GM19372 (cell line): ENCODE data around the gene BCORL1.
A peak's percentile ranks its signal among the peaks of the same experiment; 100 is the strongest.

Experiments used
- ATAC-seq: cut with Tn5 transposase; IDR thresholded peaks from one replicate; pipeline ENCODE4 v1.9.1; 2021; ENCODE audit warnings: mild to moderate bottlenecking, low read depth, moderate library complexity; ENCODE audit not compliant: unreplicated experiment

Gene BCORL1

GRCh38 chrX:129959493-129959832, 23.0 kb upstream of the BCORL1 start:
- no peak for ATAC-seq

DNA sequence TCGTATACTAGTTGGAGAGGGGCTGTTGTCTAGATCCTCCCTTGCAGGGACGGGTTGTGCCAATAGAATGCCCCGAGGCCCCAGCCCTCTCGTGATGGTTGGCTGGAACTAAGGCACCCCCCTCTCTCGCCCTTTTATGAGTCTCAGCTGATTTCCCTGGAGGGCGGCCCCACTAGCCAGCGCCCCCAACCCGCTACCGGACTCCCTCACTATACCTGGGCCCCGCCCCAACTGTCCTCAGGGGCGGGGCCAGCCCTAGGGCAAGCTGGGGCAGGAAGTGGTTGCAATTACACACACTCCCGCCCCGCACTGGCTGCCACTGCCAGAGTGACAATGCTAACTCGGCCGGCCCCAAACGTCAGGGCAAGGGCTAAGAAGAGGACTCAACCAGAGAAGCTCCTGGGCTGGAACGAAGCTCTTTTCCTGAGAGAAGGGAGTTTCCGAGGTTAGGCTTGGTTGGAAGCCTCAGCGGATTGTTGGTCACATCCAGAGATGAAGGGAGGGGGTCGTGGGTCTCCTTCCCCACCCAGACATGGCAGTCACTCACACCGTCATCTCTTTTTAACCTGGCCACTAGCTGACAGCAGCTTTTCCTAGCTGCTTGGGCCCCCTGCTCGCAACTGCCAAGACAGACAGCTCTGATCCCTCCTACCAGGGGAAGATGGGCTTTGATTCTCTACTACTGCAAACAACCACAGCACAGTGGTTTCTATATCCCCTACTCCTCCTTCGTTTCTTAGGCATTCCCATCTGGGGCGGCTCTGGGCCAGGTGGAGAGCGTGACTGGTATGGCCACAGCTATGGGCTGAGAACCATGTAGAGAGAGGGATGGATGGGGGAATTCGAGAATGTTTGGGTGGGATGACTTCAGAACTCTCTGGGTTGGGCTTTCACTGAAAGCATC, 21.0 kb upstream of the BCORL1 start:
- ATAC-seq = peak; percentile 85

DNA sequence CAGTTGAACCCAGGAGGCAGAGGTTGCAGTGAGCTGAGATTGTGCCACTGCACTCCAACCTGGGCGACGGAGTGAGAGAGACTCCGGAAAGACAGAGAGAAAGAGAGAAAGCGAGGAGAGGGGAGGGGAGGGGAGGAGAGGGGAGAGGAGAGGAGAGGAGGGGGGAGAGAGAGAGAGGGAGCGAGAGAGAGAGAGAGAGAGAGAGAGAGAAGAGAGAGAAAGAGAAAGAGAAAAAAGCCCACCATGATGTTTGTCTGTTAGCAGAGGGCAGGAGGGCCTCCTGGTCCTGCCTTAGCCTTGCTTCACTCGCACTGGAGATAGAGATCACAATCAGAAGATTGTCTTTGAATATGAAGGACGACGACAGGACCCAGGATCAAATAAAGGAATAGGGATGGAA, 18.7 kb upstream of the BCORL1 start:
- no peak for ATAC-seq

DNA sequence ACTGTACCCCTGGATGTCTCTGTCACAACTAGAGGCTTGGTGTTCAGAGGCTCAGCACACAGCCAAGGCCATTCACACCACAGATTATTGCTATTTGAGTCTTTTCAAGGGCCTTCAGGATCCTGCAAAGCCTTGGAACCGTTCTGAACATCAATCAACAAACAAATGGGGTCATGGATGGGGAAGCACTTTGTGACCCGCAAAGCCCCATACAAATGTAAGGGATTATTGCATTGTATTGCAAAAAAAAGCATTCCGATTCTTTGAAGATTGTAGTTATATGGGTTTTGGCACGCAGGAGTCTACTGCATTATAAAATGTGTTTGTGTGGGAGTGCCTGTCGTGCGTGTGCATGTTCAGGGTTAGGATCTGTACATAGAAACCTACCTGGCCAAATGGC, 17.3 kb upstream of the BCORL1 start:
- ATAC-seq = no peak

DNA sequence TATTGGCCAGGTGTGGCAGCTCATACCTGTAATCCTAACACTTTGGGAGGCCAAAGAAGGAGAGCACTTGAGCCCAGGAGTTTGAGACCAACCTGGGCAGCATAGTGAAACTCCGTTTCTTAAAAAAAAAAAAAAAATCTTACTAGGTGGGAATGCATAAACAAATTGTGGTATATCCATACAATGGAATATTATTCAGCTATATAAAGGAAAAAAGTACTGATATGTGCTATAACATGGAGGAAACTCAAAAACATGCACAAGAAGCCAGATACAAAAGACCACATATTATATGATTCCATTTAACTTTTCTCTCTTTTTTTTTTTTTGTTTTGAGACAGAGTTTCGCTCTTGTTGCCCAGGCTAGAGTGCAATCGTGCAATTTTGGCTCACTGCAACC, 13.5 kb upstream of the BCORL1 start:
- no peak for ATAC-seq

GRCh38 chrX:129976441-129976840, 6.0 kb upstream of the BCORL1 start:
- ATAC-seq = no peak

DNA sequence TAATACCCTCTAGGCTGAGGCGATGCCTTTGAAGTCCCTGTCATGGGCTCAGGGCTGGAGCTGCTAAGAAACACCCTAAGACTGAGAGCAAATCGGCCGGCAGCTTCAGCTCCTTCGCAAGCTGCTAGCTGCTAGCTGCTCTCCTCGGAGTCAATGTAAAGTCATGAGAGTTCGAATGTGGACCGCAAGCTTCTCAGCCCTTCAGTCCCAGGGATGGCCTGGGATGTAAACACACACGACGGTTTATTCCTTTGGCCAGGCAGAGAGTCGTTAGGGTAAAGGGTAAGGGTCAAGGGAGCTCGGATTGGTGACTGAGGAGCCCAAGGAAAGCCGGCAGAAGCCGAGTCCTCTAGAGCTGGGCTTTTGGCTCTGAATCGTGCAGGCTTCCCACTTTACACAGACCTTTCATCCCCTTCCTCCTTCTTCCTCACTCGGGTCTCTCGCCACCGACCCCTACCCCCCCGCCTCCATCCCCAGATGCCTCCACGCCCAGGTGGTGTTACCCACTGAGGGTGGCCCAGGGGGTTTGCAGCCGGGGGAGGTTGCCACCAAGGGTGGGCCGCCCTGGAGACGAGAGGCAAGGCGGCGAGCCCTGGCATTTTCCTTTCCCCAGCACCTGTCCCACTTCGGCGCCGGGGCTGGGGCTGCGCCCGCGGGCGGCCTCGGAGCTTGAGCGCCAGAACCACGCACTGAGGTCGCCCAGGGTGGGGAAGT, 3.1 kb upstream of the BCORL1 start:
- no peak for ATAC-seq

DNA sequence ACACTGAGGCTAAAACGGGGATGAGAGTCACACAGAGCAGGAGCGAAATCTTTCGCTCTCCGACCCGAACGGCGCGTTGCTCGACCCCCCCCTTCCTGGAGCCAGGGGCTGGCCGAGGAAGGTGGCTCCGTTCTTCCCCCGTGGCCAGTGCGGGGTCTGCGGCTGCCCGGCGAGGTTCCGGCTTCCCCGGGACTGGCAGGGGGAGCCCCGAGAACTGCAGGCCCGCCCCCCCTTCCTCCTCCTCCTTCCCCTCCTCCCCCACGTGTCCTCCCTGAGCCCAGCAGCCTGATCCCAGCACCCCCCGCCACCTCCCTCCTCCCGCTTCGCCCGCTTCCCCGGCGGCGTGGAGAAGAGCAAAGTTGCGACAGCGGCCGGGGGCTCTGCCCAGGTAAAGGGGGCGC, 2.4 kb upstream of the BCORL1 start:
- no peak for ATAC-seq

GRCh38 chrX:129980540-129981199, 1.8 kb upstream of the BCORL1 start:
- ATAC-seq = no peak

- ATAC-seq = no peak
Measured at GRCh38 chrX:129981200-129981553, 1.3 kb upstream of the BCORL1 start.

DNA sequence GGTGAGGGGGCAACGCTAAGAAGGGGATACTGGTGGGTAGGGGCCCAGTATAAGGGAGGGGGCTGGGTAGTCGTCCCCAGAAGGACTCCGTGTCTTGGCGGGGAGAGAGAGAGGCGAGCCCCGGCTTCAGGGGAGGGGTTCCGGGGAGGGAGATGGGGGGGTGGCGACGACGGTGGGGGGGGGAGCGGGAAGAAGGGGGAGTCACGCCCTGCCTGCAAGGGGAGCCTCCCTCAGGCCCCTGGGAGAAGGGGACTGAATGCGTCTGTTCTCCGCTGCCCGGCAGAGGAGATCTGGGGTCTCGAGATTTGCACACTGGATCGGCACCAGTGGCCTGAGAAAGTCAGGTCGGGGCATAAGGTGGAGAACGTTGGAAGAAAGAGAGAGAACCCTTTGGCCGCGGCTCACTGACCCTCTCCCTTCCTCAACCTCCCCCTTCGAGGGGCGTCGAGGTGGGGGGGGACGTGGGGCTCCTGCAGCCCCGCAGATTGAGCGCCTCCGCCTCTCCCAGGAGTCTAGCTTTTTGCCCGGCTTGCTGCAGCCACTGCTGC, 609 bp upstream of the BCORL1 start:
- ATAC-seq = no peak

- no peak for ATAC-seq
Measured at GRCh38 chrX:129983575-129984110, 1.2 kb downstream of the BCORL1 start.

- no peak for ATAC-seq
Measured at GRCh38 chrX:129984111-129984958, 1.9 kb downstream of the BCORL1 start.

DNA sequence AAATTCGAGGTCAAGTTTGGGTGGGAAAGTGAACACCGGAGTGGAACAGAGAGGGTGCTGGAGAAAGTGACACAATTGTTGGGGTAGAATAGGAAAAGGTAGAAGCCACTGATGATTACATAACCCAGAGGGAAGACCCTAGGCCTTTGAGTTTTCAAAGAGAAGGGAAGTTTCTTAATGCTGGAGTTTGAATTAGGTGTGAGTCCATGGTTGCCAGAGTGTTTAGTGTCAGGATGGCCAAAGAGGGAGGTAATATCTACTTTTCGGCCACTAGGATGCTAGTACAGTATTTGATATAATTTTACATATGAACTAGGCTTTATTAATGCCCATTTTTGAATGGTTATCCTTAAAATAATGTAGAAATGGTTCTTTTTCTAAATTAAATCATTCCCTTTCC, 5.4 kb downstream of the BCORL1 start:
- ATAC-seq = no peak

GRCh38 chrX:129992181-129992580, 9.7 kb downstream of the BCORL1 start:
- ATAC-seq = no peak

DNA sequence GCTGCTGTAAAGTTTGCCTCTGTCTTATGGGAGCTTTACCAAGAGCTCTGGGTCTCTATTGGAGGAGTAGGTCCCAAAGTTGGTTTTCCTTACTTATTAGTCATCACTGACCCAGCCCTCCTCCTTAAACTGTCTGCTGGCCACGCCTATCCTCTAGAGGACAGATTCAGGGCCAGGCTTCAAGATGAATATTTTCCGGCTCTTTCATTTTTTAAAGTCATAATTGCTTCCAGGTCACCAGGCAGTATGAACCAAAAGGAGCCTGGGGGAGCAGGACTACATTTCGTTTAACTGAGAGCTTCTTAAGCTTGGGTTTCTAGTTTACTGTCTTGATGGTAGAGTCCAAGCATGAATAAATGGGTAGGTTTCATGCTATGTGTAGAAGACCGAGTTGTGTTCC, 13.7 kb downstream of the BCORL1 start:
- ATAC-seq = no peak

- ATAC-seq = no peak
Measured at GRCh38 chrX:129997086-129997485, 14.7 kb downstream of the BCORL1 start.

DNA sequence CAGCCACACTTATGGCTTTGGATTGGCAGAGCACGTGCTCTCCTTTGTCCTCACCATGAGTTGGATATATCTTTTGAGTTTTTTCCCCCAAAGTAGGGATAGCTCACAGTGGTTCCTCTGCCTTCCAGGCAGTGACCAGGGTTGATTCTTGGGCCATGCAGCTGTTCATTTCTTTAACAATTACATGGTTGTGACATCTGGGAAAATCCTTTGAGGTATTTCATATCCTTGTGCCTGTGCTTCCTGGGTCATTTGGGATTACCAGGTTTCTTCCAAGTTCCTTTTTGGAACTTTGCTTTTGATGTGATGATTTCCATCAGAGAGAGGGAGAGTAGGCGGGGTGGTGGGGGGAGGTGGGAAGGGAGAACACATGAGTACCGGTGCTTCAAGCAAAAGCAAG, 15.6 kb downstream of the BCORL1 start:
- ATAC-seq = no peak

DNA sequence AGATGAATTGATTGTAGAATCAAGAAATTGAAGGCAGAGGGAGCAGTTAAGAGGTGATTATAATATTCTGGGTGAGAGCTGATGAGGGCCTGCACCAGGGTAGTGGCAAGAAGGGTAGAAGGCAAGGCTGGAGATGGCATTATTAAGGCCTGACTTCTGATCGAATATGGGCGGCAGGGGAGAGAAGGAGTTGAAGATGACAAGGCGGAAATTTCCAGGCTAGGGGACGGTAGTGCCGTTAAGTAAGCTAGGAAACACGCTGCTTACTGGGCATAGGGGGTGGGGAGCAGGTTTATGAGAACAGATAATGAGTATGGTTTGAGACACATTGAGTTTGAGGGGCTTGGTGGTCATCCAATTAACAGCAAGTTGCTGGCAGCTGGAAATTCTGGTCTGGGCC, 19.5 kb downstream of the BCORL1 start:
- ATAC-seq = no peak

GRCh38 chrX:130002541-130002940, 20.1 kb downstream of the BCORL1 start:
- no peak for ATAC-seq
